OCI-LY3 (cell line): Measurements from ENCODE around the gene CCDC178.

ENCODE experiments used
- CTCF ChIP-seq: fragments of 200-600, 300-600 bp; sonication (generic); IDR thresholded peaks from 2 replicates; pipeline ENCODE4 v1.5.1; 2014; ENCODE audit warnings: antibody characterized with exemption, low read length, low read depth
- EZH2phosphoT487 ChIP-seq: fragments of 200-600 bp; shearing (Covaris generic); IDR thresholded peaks from 2 replicates; pipeline ENCODE4 v1.6.1; 2018; ENCODE audit warnings: antibody characterized with exemption, mixed run types, low read depth

DNA sequence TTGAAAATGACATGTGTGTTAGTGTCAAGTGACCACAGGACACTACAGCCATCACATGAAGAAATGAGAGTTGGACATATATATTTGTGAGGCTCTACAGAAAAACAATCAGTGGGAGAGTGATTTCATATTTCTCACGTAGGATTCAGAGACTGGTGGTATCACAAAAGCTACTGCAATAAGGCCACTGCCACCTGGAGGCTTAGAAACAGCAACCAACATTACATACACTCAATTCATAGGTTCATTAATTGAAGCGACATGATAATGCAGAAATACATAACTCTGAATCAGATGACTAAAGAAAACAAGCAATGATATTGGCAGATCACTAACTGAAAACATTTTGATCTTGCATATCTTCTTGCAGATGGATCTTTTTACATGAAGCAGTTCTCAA is 419.6 kb downstream of the CCDC178 start:
- peak; percentile 18 for TF ChIP-seq CTCF
- TF ChIP-seq EZH2phosphoT487: no peak
